ENCODE data around the gene PGBD5. TPM values are rescaled to one million over a fixed set of nuclear protein-coding genes. Genes with fewer than 3 reads are reported as not detected.

PGBD5 gene
- total and polyA plus RNA-seq, 2 experiments from 2014 or later, result 0.82 to 2.4 TPM

DNA sequence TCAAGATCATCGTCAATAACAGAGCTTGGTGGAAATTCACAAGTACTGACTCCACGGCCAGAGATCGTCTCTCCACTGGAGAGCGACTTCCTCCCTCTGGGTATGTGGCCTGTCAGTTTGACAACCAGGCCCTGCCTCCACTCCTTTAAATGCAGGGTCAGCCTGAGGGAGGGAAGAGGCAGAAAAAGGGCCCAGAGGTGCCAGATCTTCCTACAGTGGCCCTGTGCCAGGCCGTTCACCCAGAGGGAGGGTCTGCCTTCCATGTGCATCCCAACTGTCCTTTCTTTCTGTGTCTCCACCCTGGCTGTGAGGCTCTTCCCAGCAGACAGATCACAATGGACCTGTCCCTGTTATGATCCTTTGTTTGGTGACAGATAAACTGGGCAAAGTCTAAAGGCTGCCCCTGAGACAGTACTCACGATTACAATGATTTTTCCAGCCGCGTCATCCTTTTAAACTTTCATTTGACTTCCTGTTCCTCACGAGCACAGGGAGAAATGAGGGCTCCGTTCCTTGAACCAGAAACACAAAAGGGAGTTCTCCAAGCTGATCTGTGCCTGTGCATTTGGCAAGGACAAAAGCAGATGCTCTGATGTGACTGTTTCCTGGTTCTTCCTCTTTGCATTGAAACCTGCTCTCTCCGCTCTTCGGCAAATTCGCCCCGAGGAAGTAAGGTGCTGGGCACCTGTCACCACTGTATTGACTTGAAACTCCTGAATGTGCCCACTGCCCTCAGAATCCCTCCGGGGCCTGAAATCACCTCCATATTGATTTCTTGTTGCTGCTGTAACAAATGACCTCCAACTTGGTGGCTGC is 126.7 kb downstream of the PGBD5 start:
- Histone ChIP-seq H3K36me3 (replicated peaks; ENCODE audit: insufficient read depth, low read depth) (no peaks in the 10 kb centered on the region), H3K9me2 (replicated peaks; ENCODE audit: insufficient read depth) (no peaks in the 10 kb centered on the region), H3K4me3 (no peak overlapping the region), H3K4me2 (no peak overlapping the region), H3K9me3 (ENCODE audit: low read depth) (no peaks in the 10 kb centered on the region), H2AFZ (peak overlapping the region; percentile 33), H3K4me1 (ENCODE audit: insufficient read depth) (no peaks in the 10 kb centered on the region), H3K27me3 (peaks cover 5% of the 10 kb centered on the region), H3K79me2 (no peaks in the 10 kb centered on the region), H4K20me1 (ENCODE audit: insufficient read depth, poor library complexity, severe bottlenecking) (no peaks in the 10 kb centered on the region), H3K27ac (peak overlapping the region; percentile 87)
- 71% methylated on average over 15 of the region's 15 CpGs for WGBS (ENCODE audit: low lambda C conversion rate, missing lambda C conversion rate)
- DNase-seq (ENCODE audit: low spot score), result peak; percentile 68
- no peak for TF ChIP-seq EZH2 (IDR thresholded peaks at IDR 0.05; ENCODE audit: borderline replicate concordance)
- no peak for TF ChIP-seq CTCF (IDR thresholded peaks at IDR 0.05; ENCODE audit: poor library complexity)
- no peak for TF ChIP-seq EZH2phosphoT487 (IDR thresholded peaks at IDR 0.05; ENCODE audit: low read depth, severe bottlenecking, unreplicated experiment)

DNA sequence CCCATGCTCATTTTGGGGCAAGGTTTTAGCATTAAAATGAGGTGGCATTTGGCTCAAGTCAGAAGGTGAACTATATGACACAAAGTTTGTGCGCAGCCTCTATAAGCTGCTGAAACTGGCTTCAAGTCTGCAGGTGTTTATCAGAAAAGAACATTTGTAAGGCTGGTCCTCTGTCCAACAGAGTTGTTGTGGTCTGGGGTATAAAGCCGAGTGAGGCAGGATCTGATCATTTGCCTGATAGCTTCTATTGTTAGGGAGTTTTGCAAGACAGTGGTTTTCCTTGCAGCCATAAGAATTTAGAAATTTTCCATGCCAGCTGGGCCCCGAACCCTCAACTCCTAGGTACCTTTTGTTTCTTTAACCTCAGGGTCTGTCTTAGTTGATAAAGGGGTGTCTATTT is 130.8 kb downstream of the PGBD5 start:
- no peak for TF ChIP-seq CTCF (IDR thresholded peaks at IDR 0.05; ENCODE audit: poor library complexity)
- Histone ChIP-seq H3K4me3 (no peak overlapping the region), H3K4me2 (no peak overlapping the region), H3K79me2 (no peaks in the 10 kb centered on the region), H3K27me3 (peaks cover 39% of the 10 kb centered on the region), H2AFZ (no peak overlapping the region), H4K20me1 (ENCODE audit: insufficient read depth, poor library complexity, severe bottlenecking) (no peaks in the 10 kb centered on the region), H3K4me1 (ENCODE audit: insufficient read depth) (no peaks in the 10 kb centered on the region), H3K9me3 (ENCODE audit: low read depth) (no peaks in the 10 kb centered on the region), H3K27ac (no peak overlapping the region), H3K36me3 (replicated peaks; ENCODE audit: insufficient read depth, low read depth) (no peaks in the 10 kb centered on the region), H3K9me2 (replicated peaks; ENCODE audit: insufficient read depth) (no peaks in the 10 kb centered on the region)
- DNase-seq (ENCODE audit: low spot score), result no peak
- 74% methylated on average over 3 of the region's 3 CpGs for WGBS (ENCODE audit: low lambda C conversion rate, missing lambda C conversion rate)

- WGBS (ENCODE audit: low lambda C conversion rate, missing lambda C conversion rate), result 68% methylated on average over 7 of the region's 7 CpGs
- Histone ChIP-seq H3K27ac (no peak overlapping the region), H4K20me1 (ENCODE audit: insufficient read depth, poor library complexity, severe bottlenecking) (no peaks in the 10 kb centered on the region), H3K4me1 (ENCODE audit: insufficient read depth) (no peaks in the 10 kb centered on the region), H3K9me2 (replicated peaks; ENCODE audit: insufficient read depth) (no peaks in the 10 kb centered on the region), H3K4me2 (no peak overlapping the region), H3K79me2 (no peaks in the 10 kb centered on the region), H2AFZ (no peak overlapping the region), H3K9me3 (ENCODE audit: low read depth) (no peaks in the 10 kb centered on the region), H3K27me3 (peaks cover 39% of the 10 kb centered on the region), H3K36me3 (replicated peaks; ENCODE audit: insufficient read depth, low read depth) (no peaks in the 10 kb centered on the region), H3K4me3 (no peak overlapping the region)
- TF ChIP-seq EZH2phosphoT487 (IDR thresholded peaks at IDR 0.05; ENCODE audit: low read depth, severe bottlenecking, unreplicated experiment) (no peak), CTCF (IDR thresholded peaks at IDR 0.05; ENCODE audit: poor library complexity) (no peak), EZH2 (IDR thresholded peaks at IDR 0.05; ENCODE audit: borderline replicate concordance) (no peak)
- no peak for DNase-seq (ENCODE audit: low spot score)
These were observed 132.8 kb downstream of the PGBD5 start for GRCh38 chr1:230293390-230293700.
